ENCODE results near the gene PPP5C. TPM values are rescaled to one million over a fixed set of nuclear protein-coding genes. Genes with fewer than 3 reads are reported as not detected.

Gene PPP5C
- total RNA-seq, 1 experiment from 2014 or later: 85.4 TPM

DNA sequence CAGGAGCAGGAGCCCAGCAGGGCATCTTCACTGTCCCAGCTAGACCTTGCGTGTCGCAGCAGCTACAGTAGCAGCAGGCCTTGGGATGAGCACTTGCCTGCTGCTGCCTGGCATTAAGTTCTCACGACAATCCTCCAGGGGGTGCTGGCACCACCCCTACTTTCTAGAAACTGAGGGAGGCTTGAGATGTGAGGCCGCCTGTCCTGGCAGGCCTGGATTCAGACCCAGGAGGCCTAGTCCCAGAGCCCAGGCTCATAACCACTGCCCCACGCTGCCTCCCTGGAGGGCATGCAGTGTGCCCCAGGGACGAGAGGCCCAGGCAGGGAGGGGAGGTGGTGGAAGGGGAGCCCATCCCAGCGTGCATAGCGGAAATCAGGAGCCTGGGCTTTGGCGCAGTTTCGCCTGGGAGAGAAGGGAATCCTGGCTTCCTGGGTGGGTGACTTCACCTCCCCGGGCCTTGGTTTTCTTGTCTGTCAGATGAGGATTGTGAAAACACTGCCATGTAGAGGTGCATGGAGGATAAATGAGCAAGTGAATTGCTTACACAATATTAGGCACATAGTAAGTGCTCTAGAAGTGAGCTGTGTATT lies 26.1 kb downstream of the PPP5C start:
- H3K4me1 ChIP-seq (replicated peaks; ENCODE audit: insufficient read depth): peaks cover 55% of the 10 kb centered on the region
- peaks cover 37% of the 10 kb centered on the region for H3F3A ChIP-seq (ENCODE audit: insufficient read depth, low read depth)
- H3K9me2 ChIP-seq (ENCODE audit: insufficient read depth): no peaks in the 10 kb centered on the region
- no peaks in the 10 kb centered on the region for H3K27me3 ChIP-seq (ENCODE audit: insufficient read depth, low read depth)
- ChIA-PET POLR2A (ENCODE audit: unreplicated experiment) (interaction anchor here (0.6 kb wide), 1 partner anchor 667 kb away, joined by 3 read pairs; no protein-coding TSS in a partner anchor), CTCF (no interaction called here)
- DNase-seq: peak in 1 of 2 experiments; percentile 47
- no peaks in the 10 kb centered on the region for H3K9me3 ChIP-seq (ENCODE audit: insufficient read depth, low read depth)
- H3K36me3 ChIP-seq (ENCODE audit: low read depth): peaks cover 17% of the 10 kb centered on the region; the same call in 1 of the 2 replicates
- peaks cover 55% of the 10 kb centered on the region for H3K79me2 ChIP-seq (ENCODE audit: low read depth)
- peak overlapping the region; percentile 21; the same call in 1 of the 2 replicates for H3K4me3 ChIP-seq
- no TSS peak for BruUV-seq (replicated peaks)
- H4K20me1 ChIP-seq (ENCODE audit: insufficient read depth): peaks cover 14% of the 10 kb centered on the region; the same call in 1 of the 2 replicates
- intact Hi-C loops (cut with micrococcal nuclease; ENCODE audit: unreplicated experiment): loop anchor here (1.0 to 10.0 kb wide), 5 partner anchors 26 to 298 kb away; partner anchors contain the start of genes HIF3A and PPP5C
- no peak overlapping the region for H2AFZ ChIP-seq
- no peak for TF ChIP-seq EZH2 (IDR thresholded peaks at IDR 0.05; ENCODE audit: low read depth)
- peak; percentile 62 for TF ChIP-seq CTCF (conservative IDR thresholded peaks at IDR 0.05)
- peak overlapping the region; percentile 77 for H3K4me2 ChIP-seq
- H3K27ac ChIP-seq: peak overlapping the region; percentile 92

DNA sequence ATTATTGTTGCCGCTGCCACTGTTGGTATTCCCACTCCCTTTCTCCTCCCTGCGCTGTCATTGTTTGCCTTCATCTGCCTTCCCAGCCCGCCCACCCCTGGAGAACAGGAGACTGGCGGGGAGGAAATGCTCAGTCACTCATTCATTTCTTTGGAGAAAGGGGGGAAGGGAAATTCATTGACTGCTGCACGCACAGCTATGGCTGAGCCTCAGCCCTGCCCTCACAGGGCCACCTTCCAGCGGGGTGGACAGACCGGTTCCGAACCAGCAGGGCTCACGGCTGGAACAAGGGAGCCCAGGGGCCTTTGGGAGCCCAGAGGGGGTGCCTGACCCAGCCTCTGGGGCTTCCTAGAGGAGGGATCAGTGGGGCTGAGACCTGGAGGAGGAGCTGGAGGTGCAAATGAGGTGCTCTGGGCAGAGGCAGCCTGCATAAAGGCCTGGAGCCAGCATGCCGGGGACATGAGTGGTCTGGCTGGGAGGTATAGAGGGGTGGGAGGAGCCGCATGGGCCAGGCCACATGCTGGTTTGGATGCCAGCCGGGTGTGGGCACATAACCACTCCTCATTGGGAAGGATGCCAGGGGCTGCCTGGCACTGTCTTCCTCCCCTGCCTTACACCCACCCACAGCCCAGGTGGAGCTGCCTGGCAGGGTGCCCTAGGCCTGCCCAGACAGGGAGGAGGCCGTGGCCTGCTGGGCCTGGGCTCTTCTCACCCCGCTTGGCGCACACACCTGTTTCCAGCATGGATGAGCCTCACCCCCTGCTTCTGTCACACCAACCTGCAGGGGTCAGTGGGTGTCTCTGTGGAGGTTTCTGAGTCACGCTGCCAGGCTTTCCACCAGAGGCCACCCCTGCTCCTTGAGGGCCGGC lies 26.8 kb downstream of the PPP5C start:
- H3K4me1 ChIP-seq (replicated peaks; ENCODE audit: insufficient read depth): peaks cover 55% of the 10 kb centered on the region
- peak overlapping the region; percentile 92 for H3K27ac ChIP-seq
- H3F3A ChIP-seq (ENCODE audit: insufficient read depth, low read depth): peaks cover 35% of the 10 kb centered on the region
- H3K36me3 ChIP-seq (ENCODE audit: low read depth): peaks cover 24% of the 10 kb centered on the region; the same call in 1 of the 2 replicates
- TF ChIP-seq CTCF (conservative IDR thresholded peaks at IDR 0.05) (peak; percentile 42; the same call in 1 of the 2 replicates), EZH2 (IDR thresholded peaks at IDR 0.05; ENCODE audit: low read depth) (no peak)
- no peaks in the 10 kb centered on the region for H3K27me3 ChIP-seq (ENCODE audit: insufficient read depth, low read depth)
- no TSS peak for BruUV-seq (replicated peaks)
- H2AFZ ChIP-seq: no peak overlapping the region
- peak; percentile 99 for DNase-seq
- H3K9me2 ChIP-seq (ENCODE audit: insufficient read depth): no peaks in the 10 kb centered on the region
- H4K20me1 ChIP-seq (ENCODE audit: insufficient read depth): peaks cover 16% of the 10 kb centered on the region; the same call in 1 of the 2 replicates
- peak overlapping the region; percentile 77 for H3K4me2 ChIP-seq
- POLR2A ChIA-PET (ENCODE audit: unreplicated experiment): interaction anchor here (0.6 to 0.8 kb wide), 5 partner anchors 31 to 1470 kb away, joined by 3 to 14 read pairs (median 5); no protein-coding TSS in a partner anchor
- intact Hi-C loops (cut with micrococcal nuclease; ENCODE audit: unreplicated experiment): loop anchor here (1.0 to 10.0 kb wide), 5 partner anchors 26 to 299 kb away; partner anchors contain the start of genes HIF3A and PPP5C
- H3K4me3 ChIP-seq: peak overlapping the region; percentile 21; the same call in 1 of the 2 replicates
- peaks cover 54% of the 10 kb centered on the region for H3K79me2 ChIP-seq (ENCODE audit: low read depth)
- H3K9me3 ChIP-seq (ENCODE audit: insufficient read depth, low read depth): no peaks in the 10 kb centered on the region
- CTCF ChIA-PET: interaction anchor here (0.6 to 1.0 kb wide), 3 partner anchors 27 to 109 kb away, joined by 3 to 5 read pairs (median 4); partner anchors contain the start of gene PPP5C
